Ammon's horn (tissue), 1 donor: ENCODE results near the gene RBM39.

Source experiments
- DNase-seq: peaks from one replicate; pipeline ENCODE4 v3.0.0-alpha.2; 2016; ENCODE audit warnings: low spot score

The RBM39 gene

GRCh38 chr20:35674921-35675320 is 67.1 kb downstream of the RBM39 start:
- no peak for DNase-seq

DNA sequence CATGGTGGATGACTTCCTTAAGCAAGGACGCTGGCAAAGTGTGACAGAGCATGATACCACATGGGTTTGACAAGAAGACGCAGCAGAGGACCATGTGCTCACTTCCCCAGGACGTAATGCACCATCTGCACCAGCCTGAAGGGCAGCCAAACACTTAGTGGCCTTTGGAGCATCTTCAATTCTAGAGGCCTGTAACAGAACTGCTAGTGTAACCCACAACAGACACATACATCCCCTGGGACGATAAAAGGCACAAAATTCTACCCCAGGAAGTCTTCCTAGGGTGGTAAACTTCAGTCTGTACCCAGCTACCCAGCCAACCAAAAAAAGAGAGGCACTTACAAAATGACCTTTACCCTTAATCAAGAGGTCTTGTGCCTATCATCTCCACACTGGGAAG is 68.2 kb downstream of the RBM39 start:
- DNase-seq, result no peak

DNA sequence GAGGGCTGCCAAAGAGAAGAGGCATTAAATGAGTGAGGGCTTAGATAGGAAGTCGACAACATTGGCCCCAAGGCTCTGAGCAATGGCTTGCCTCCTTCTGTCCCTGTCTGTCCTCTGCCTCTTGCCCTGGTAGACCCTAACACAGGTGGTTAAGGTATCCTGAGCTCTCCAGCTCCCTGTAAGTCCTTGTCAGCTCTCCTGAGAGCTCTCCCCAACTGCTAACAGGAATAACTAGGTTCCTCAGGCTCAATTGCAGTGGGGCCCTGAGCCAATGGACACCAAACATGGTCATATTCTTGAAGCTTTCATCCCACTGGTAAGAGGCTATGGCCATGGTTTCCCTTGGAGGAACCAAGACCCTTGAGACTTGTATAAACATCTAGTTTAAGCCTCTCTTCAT is 72.4 kb downstream of the RBM39 start:
- no peak for DNase-seq

GRCh38 chr20:35669221-35669620 is 72.8 kb downstream of the RBM39 start:
- no peak for DNase-seq

DNA sequence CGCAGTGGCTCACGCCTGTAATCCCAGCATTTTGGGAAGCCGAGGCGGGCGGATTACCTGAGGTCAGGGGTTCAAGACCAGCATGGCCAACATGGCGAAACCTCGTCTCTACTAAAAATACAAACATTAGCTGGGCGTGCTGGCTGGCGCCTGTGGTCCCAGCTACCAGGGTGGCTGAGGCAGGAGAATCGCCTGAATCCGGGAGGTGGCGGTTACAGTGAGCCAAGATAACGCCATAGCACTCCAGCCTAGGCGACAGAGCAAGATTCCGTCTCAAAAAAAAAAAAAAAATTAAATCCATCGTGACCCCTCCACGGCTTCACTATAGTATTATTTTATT is 76.1 kb downstream of the RBM39 start:
- no peak for DNase-seq

DNA sequence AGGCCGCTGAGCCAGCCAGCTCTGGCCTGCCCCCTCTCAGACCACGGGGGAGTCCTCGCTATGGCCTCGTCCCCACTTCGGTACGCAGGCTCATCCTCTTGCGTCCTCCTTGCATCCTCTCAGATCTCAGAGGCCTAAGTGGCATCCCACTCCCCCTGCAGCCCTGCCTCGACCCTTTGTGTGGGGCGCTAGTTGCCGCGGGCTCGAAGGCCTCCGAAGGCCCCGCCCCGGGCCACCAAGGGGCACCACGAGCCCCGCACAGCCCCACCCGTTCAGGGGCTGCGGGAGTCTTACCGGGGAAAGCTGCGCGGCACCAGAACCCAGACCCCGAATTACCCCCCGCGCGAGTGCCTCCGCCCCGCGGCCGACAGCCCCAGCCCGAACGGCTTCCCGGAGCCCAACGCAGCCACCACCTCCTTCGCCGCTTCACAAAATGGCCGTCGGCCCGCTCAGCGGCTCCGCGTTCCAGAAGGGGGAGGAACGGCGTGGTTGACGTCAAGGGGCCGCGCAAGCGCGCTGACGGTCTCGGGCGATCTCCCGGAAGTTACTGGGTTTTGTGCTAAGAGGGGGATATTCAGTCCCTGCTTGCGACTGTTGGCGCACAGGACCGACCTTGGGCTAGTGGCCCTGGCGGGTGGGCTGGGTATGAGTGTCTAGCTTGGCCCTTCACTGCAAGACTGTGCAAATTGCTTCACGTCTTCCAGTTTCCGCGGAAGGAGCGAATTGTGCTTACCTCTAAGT is 77.4 kb downstream of the RBM39 start, which contains the start of the genes CPNE1 and RBM12:
CPNE1 (minus strand) TSS at position 435 of the 741 bp plus-strand sequence. CDS start 31,977 bp downstream, outside the sequence.
RBM12 (minus strand) TSS at position 435 of the 741 bp plus-strand sequence. CDS start 9,578 bp downstream, outside the sequence.
- DNase-seq, result peak; percentile 95

- peak; percentile 56 for DNase-seq
Observed at GRCh38 chr20:35663516-35664465, 78.3 kb downstream of the RBM39 start.

DNA sequence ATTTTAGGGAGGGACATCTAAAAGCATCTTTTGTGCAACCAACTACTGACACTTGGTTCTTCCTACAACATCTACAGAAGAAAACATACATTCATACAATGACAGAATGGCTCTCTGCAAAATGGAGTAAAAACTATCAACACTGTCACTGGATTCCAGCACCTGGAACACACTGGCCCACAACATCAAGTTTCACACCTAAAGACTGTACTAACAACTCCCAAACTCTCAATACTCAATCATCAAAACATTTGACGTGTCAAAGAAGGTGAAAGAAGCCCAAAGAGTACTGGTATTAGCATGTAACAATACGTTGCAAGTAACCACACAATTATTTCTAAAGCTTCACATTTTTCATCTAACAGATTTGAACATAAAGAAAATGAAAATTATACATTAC is 79.5 kb downstream of the RBM39 start:
- no peak for DNase-seq

DNA sequence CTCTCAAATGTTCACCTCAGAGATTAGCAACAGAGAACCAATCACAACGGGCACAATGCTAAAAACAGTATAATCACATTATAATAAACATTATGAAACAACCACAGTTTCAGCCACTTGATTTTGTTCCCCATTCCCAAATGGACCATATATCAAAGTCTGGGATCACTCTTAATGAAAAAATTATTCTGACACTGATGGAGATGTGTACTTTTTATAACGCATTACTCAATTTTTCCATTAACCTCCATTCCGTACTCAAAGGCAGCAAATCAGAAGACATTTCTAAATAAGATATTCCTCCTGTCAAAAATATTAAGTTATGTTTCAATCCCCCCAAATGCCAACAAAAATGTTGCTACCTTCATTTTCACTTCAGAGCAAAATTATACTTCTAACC is 80.2 kb downstream of the RBM39 start:
- no peak for DNase-seq

DNA sequence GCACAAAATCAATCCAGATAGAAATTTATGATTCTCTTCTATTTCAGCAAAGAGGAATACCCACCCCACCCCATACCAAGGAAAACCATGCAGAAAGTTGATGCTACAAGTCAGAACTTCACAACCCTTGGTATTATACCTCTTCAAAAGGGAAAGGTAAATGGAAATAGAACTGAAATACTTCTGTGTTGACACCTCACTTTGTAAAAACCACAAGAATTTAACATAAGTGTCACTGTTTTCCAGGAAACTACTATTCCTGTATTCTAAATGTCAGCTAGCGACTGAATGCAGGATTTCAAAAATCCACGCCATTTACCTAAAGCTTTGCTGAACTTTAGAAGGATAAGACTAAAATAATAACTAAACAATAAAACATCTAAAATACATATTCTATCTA is 81.0 kb downstream of the RBM39 start:
- no peak for DNase-seq

DNA sequence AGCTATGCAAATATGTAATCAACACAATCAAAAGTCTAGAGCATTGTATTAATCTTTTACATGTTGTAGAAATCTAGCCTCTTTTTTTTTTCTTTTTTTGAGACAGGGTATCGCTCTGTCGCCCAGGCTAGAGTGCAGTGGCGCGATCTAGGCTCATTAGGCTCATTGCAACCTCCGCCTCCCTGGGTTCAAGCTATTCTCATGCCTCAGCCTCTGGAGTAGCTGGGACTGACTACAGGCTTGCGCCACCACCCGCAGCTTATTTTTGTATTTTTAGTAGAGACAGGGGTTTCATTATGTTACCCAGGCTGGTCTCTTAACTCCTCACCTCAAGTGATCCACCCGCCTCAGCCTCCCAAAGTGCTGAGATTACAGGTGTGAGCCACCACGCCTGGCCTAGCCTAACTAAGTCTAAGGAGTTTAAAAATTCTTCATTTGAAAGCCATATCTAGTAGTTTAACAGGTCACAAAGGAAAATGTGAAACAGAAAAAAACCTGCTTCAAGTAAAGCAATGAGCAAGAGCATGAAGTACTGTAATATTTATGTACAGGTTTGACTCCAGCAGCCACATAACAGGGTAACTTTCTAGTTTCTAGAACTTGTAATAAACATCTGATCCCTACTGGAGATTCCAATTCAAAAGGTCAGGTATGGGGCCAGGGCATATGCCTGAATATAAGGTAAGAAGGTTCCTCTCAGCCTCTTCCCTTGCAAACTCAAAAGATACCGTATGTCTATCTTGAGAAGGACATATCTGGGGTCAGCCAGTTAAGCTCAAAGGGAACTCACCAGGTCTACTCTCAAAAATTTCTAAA is 81.7 kb downstream of the RBM39 start:
- DNase-seq, result no peak

GRCh38 chr20:35657271-35657670 is 84.8 kb downstream of the RBM39 start:
- DNase-seq, result no peak

- no peak for DNase-seq
Observed at GRCh38 chr20:35654415-35654814, 87.6 kb downstream of the RBM39 start.

- no peak for DNase-seq
Observed at GRCh38 chr20:35653893-35654292, 88.2 kb downstream of the RBM39 start.
